ENCODE measurements around the gene CEP112. TPM values are rescaled to one million over a fixed set of nuclear protein-coding genes. Genes with fewer than 3 reads are reported as not detected.

Gene CEP112
- total and polyA plus RNA-seq, 2 of the 13 experiments (the other 11 are each of a cell fraction or from before 2014, with no cell fraction given) = 1.2 to 3.4 TPM

DNA sequence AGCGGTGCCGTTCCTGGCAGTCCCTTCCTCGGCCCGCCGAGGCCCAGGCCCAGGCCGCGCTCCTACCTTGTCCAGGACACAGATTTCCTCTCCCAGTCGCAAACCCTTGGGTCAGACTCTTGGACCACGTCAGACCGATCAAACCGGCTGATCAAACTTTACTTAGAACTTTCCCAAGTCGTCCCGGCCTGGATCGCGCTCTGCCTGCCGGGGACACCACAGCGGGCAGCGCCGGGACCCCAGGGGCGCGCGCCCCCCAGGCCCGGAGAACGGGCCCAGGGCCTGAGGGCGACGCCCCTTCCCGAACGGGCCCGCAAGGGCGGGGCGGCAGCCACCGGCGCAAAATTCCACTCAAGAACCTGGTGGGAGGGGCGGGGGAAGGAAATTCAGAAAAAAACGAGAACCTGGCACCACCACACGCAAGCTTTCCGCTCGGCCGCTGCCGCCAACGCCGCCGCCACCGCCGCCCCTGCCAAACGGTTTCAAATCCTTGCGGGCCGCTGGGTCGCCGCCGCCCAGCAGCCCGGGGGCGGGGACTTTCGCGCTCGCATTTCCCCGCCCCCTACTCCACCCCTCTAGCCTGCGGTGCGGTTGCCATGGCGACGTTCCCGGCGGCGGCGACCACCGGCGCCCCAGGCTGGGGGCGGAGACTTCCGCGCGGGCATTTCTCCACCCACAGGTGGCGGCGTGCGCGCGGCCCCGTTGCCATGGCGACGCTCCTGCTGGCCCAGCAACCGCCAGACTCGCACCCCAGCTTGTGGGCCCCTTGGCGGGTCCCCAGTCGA is at the start of gene CEP112 (continued):
- TF ChIP-seq, protein P1, sequence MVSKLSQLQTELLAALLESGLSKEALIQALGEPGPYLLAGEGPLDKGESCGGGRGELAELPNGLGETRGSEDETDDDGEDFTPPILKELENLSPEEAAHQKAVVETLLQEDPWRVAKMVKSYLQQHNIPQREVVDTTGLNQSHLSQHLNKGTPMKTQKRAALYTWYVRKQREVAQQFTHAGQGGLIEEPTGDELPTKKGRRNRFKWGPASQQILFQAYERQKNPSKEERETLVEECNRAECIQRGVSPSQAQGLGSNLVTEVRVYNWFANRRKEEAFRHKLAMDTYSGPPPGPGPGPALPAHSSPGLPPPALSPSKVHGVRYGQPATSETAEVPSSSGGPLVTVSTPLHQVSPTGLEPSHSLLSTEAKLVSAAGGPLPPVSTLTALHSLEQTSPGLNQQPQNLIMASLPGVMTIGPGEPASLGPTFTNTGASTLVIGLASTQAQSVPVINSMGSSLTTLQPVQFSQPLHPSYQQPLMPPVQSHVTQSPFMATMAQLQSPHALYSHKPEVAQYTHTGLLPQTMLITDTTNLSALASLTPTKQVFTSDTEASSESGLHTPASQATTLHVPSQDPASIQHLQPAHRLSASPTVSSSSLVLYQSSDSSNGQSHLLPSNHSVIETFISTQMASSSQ (IDR thresholded peaks at IDR 0.05; ENCODE audit: low read depth) = no peak
- TF ChIP-seq, protein P1 (CRISPR knock-in tag; IDR thresholded peaks at IDR 0.05; ENCODE audit: borderline replicate concordance) = no peak
- TF ChIP-seq SAFB2 (CRISPR knock-in tag; IDR thresholded peaks at IDR 0.05; ENCODE audit: borderline replicate concordance, low read depth) (0 out of 2 replicates have a peak, but pooled peaks have one; percentile 63), SIN3A (IDR thresholded peaks at IDR 0.05; ENCODE audit: borderline replicate concordance, low read depth, low read length) (peak; percentile 97; the same call in 1 of the 2 replicates), ZNF264 (CRISPR knock-in tag; IDR thresholded peaks at IDR 0.05) (no peak), CHD2 (IDR thresholded peaks at IDR 0.05; ENCODE audit: low read depth, low read length) (no peak), MED8 (CRISPR knock-in tag; IDR thresholded peaks at IDR 0.05; ENCODE audit: insufficient replicate concordance) (no peak), KLF11 (CRISPR knock-in tag; IDR thresholded peaks at IDR 0.05) (no peak), XBP1 (CRISPR knock-in tag; IDR thresholded peaks at IDR 0.05) (no peak), SCMH1 (CRISPR knock-in tag; IDR thresholded peaks at IDR 0.05; ENCODE audit: borderline replicate concordance) (no peak), ZNF678 (CRISPR knock-in tag; IDR thresholded peaks at IDR 0.05) (no peak), ZNF136 (CRISPR knock-in tag; IDR thresholded peaks at IDR 0.05; ENCODE audit: low read depth) (0 out of 2 replicates have a peak, but pooled peaks have one; percentile 26), TCF7 (IDR thresholded peaks at IDR 0.05; ENCODE audit: low read depth) (no peak), SMAD1 (CRISPR knock-in tag; IDR thresholded peaks at IDR 0.05; ENCODE audit: borderline replicate concordance, low read depth) (no peak), ZNF224 (CRISPR knock-in tag; IDR thresholded peaks at IDR 0.05) (no peak), NR2F2 (IDR thresholded peaks at IDR 0.05; ENCODE audit: borderline replicate concordance, low read depth) (no peak), ERF (CRISPR knock-in tag; IDR thresholded peaks at IDR 0.05) (no peak; the same call in 1 of the 2 replicates), ZNF496 (CRISPR knock-in tag; IDR thresholded peaks at IDR 0.05; ENCODE audit: insufficient replicate concordance) (no peak), ZNF660 (CRISPR knock-in tag; IDR thresholded peaks at IDR 0.05; ENCODE audit: borderline replicate concordance, low read depth) (no peak)
- TF ChIP-seq, protein P2, sequence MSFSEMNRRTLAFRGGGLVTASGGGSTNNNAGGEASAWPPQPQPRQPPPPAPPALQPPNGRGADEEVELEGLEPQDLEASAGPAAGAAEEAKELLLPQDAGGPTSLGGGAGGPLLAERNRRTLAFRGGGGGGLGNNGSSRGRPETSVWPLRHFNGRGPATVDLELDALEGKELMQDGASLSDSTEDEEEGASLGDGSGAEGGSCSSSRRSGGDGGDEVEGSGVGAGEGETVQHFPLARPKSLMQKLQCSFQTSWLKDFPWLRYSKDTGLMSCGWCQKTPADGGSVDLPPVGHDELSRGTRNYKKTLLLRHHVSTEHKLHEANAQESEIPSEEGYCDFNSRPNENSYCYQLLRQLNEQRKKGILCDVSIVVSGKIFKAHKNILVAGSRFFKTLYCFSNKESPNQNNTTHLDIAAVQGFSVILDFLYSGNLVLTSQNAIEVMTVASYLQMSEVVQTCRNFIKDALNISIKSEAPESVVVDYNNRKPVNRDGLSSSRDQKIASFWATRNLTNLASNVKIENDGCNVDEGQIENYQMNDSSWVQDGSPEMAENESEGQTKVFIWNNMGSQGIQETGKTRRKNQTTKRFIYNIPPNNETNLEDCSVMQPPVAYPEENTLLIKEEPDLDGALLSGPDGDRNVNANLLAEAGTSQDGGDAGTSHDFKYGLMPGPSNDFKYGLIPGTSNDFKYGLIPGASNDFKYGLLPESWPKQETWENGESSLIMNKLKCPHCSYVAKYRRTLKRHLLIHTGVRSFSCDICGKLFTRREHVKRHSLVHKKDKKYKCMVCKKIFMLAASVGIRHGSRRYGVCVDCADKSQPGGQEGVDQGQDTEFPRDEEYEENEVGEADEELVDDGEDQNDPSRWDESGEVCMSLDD (CRISPR knock-in tag; IDR thresholded peaks at IDR 0.05; ENCODE audit: borderline replicate concordance) = no peak

Data from HepG2 (cell line).